Measurements from ENCODE around the gene LBR. TPM values are rescaled to one million over a fixed set of nuclear protein-coding genes. Genes with fewer than 3 reads are reported as not detected.
A peak's percentile ranks its signal among the peaks of the same experiment; 100 is the strongest.

LBR gene
- 10 to 100 TPM; 31.7 to 39.9 TPM for total RNA-seq
- polyA plus RNA-seq (ENCODE audit: insufficient read depth, low read depth, low replicate concordance) = 40.3 TPM
- long read RNA-seq, donor 1, transcript LBR-201 (14 exons, 3,745 nt) = major isoform, 18 of 26 reads
- long read RNA-seq, donor 1, partial matches to known transcripts = 6 of 26 reads
- long read RNA-seq, donor 1, other reads (novel, unspliced or antisense) = 0 of 26 reads
- long read RNA-seq, donor 2, transcript LBR-201 (14 exons, 3,745 nt) = major isoform, 7 of 9 reads
- long read RNA-seq, donor 2, partial matches to known transcripts = 0 of 9 reads
- long read RNA-seq, donor 2, other reads (novel, unspliced or antisense) = 0 of 9 reads

GRCh38 chr1:225427235-225428067 lies at the start of gene LBR:
TSS of gene LBR (minus strand) at chr1:225428038. CDS start at chr1:225424075, 3,963 bp downstream.
- no peaks in the 10 kb centered on the region for H3K9me3 ChIP-seq
- H3K27me3 ChIP-seq = no peaks in the 10 kb centered on the region
- TF ChIP-seq POLR2A (IDR thresholded peaks at IDR 0.05) (no peak), CTCF (IDR thresholded peaks at IDR 0.05) (no peak)
- H3K4me3 ChIP-seq = peak within 1 kb of the TSS; percentile 84 to 86
- no peaks in the 10 kb centered on the region for H3K36me3 ChIP-seq (ENCODE audit: low read depth, missing control alignments)
- DNase-seq = peak; percentile 34
- H3K4me1 ChIP-seq = peaks cover 8% of the 10 kb centered on the region
- peak within 1 kb of the TSS; percentile 94 to 95 for H3K27ac ChIP-seq
- 0 to 1% methylated on average over 18 to 30 of the region's 94 CpGs for WGBS, 2 donors
- intact Hi-C loops (cut with DNase I; ENCODE audit: low total_unique reads) = no loop called here

- 88 to 93% methylated on average over 6 of the region's 6 CpGs for WGBS, 2 donors
- no peak for TF ChIP-seq POLR2A (IDR thresholded peaks at IDR 0.05)
- no peak for TF ChIP-seq CTCF (IDR thresholded peaks at IDR 0.05)
- Histone ChIP-seq H3K36me3 (ENCODE audit: low read depth, missing control alignments) (no peaks in the 10 kb centered on the region), H3K27me3 (no peaks in the 10 kb centered on the region), H3K4me3 (no peak overlapping the region), H3K27ac (no peak overlapping the region), H3K4me1 (peaks cover 6% of the 10 kb centered on the region), H3K9me3 (no peaks in the 10 kb centered on the region)
- no peak for DNase-seq
- intact Hi-C loops (cut with DNase I; ENCODE audit: low total_unique reads) = loop anchor here (5.0 kb wide), 2 partner anchors 295 to 495 kb away; no protein-coding TSS in a partner anchor
These were observed 49.6 kb upstream of the LBR start for GRCh38 chr1:225477296-225477911.

- H3K27ac ChIP-seq = no peak overlapping the region
- no peak for DNase-seq
- H3K27me3 ChIP-seq = no peaks in the 10 kb centered on the region
- no peaks in the 10 kb centered on the region for H3K9me3 ChIP-seq
- WGBS, 2 donors = 82 to 86% methylated on average over 5 of the region's 5 CpGs
- H3K4me1 ChIP-seq = peaks cover 6% of the 10 kb centered on the region
- intact Hi-C loops (cut with DNase I; ENCODE audit: low total_unique reads) = loop anchor here (5.0 kb wide), 2 partner anchors 296 to 496 kb away; no protein-coding TSS in a partner anchor
- TF ChIP-seq POLR2A (IDR thresholded peaks at IDR 0.05) = no peak
- TF ChIP-seq CTCF (IDR thresholded peaks at IDR 0.05) = no peak
- H3K36me3 ChIP-seq (ENCODE audit: low read depth, missing control alignments) = no peaks in the 10 kb centered on the region
- H3K4me3 ChIP-seq = no peak overlapping the region
These were observed 48.7 kb upstream of the LBR start for GRCh38 chr1:225476538-225476988.

- H3K27ac ChIP-seq = no peak overlapping the region
- no peaks in the 10 kb centered on the region for H3K9me3 ChIP-seq
- H3K4me3 ChIP-seq = no peak overlapping the region
- TF ChIP-seq CTCF (IDR thresholded peaks at IDR 0.05) (no peak), POLR2A (IDR thresholded peaks at IDR 0.05) (no peak)
- H3K36me3 ChIP-seq (ENCODE audit: low read depth, missing control alignments) = no peaks in the 10 kb centered on the region
- no peak for DNase-seq
- peaks cover 6% of the 10 kb centered on the region for H3K4me1 ChIP-seq
- no peaks in the 10 kb centered on the region for H3K27me3 ChIP-seq
- intact Hi-C loops (cut with DNase I; ENCODE audit: low total_unique reads) = loop anchor here (5.0 kb wide), 2 partner anchors 296 to 496 kb away; no protein-coding TSS in a partner anchor
- WGBS, 2 donors = 86 to 90% methylated on average over 6 to 7 of the region's 7 CpGs
These were observed 48.3 kb upstream of the LBR start for GRCh38 chr1:225476100-225476511.
